Gastroesophageal sphincter (tissue), 2 donors: ENCODE data around the gene COIL.

Source experiments
- EP300 ChIP-seq: sonication (generic); formaldehyde crosslinking; IDR thresholded peaks from one replicate; pipeline ENCODE4 v1.6.1; 2017; ENCODE audit warnings: antibody characterized with exemption, mild to moderate bottlenecking
- POLR2AphosphoS5 ChIP-seq: sonication (generic); formaldehyde crosslinking; IDR thresholded peaks from one replicate; pipeline ENCODE4 v1.6.1; 2017; ENCODE audit warnings: antibody characterized with exemption

- no peak for TF ChIP-seq POLR2AphosphoS5
- no peak for TF ChIP-seq EP300
These were observed 50.2 kb downstream of the COIL start for GRCh38 chr17:56910509-56911235.
